HG03196 (cell line): ENCODE data around the gene ISCU.
"Not testable (repeated sequence)": the region's sequence is repeated elsewhere in the genome, so short reads cannot be mapped to it uniquely, and the experiment has no call there.

Source experiments
- ATAC-seq: cut with Tn5 transposase; IDR thresholded peaks from one replicate; pipeline ENCODE4 v1.9.1; 2021; ENCODE audit not compliant: unreplicated experiment

The ISCU gene

GRCh38 chr12:108586306-108586705 lies 23.9 kb downstream of the ISCU start:
- ATAC-seq: no peak

- no peak for ATAC-seq
These were observed 25.4 kb downstream of the ISCU start for GRCh38 chr12:108587826-108588225.

- no peak for ATAC-seq
These were observed 26.8 kb downstream of the ISCU start for GRCh38 chr12:108589028-108589839.

- ATAC-seq: no peak
These were observed 27.4 kb downstream of the ISCU start for GRCh38 chr12:108589840-108590229.

GRCh38 chr12:108590463-108590862 lies 28.1 kb downstream of the ISCU start:
- ATAC-seq: not testable (repeated sequence)

GRCh38 chr12:108591267-108591980 lies 29.0 kb downstream of the ISCU start:
- no peak for ATAC-seq

GRCh38 chr12:108592033-108592909 lies 29.9 kb downstream of the ISCU start:
- ATAC-seq: no peak

- no peak for ATAC-seq
These were observed 32.0 kb downstream of the ISCU start for GRCh38 chr12:108594323-108594903.

GRCh38 chr12:108594960-108595710 lies 32.7 kb downstream of the ISCU start:
- no peak for ATAC-seq

GRCh38 chr12:108595711-108596647 lies 33.6 kb downstream of the ISCU start:
- no peak for ATAC-seq

GRCh38 chr12:108596854-108597558 lies 34.6 kb downstream of the ISCU start:
- ATAC-seq: no peak

GRCh38 chr12:108597559-108598471 lies 35.4 kb downstream of the ISCU start, which contains the start of gene TMEM119:
Gene TMEM119 (minus strand): TSS chr12:108598084. CDS start chr12:108592383, 5,701 bp downstream.
- no peak for ATAC-seq

GRCh38 chr12:108598553-108599250 lies 36.3 kb downstream of the ISCU start:
- no peak for ATAC-seq

GRCh38 chr12:108599541-108599940 lies 37.1 kb downstream of the ISCU start:
- ATAC-seq: no peak

- no peak for ATAC-seq
These were observed 37.7 kb downstream of the ISCU start for GRCh38 chr12:108599948-108600701.

- ATAC-seq: no peak
These were observed 38.3 kb downstream of the ISCU start for GRCh38 chr12:108600702-108601007.
